GM23338 (cell line): ENCODE measurements around the gene AFAP1L2. TPM values are rescaled to one million over a fixed set of nuclear protein-coding genes. Genes with fewer than 3 reads are reported as not detected.

Source experiments
- CREB1 ChIP-seq: fragments of 250-450 bp; sonication (Bioruptor Pico); IDR thresholded peaks from 2 replicates; pipeline ENCODE4 v1.5.0; 2020; ENCODE audit warnings: low read depth, mild to moderate bottlenecking, moderate library complexity
- EZH2 ChIP-seq: fragments of 200-600 bp; sonication (generic); IDR thresholded peaks from one replicate; pipeline ENCODE4 v1.8.0; 2017; ENCODE audit warnings: antibody characterized with exemption, mild to moderate bottlenecking, low read depth; ENCODE audit not compliant: unreplicated experiment
- EZH2phosphoT487 ChIP-seq: fragments of 200-600 bp; sonication (generic); IDR thresholded peaks from one replicate; pipeline ENCODE4 v1.8.1; 2018; ENCODE audit warnings: antibody characterized with exemption; ENCODE audit not compliant: unreplicated experiment
- JUNB ChIP-seq: IDR thresholded peaks from one replicate; pipeline ENCODE4 v1.6.1; 2016; ENCODE audit warnings: antibody characterized with exemption; ENCODE audit not compliant: unreplicated experiment
- NANOG ChIP-seq: IDR thresholded peaks from 2 replicates; pipeline ENCODE4 v1.6.1; 2016; ENCODE audit warnings: antibody characterized with exemption, borderline replicate concordance
- POLR2AphosphoS5 ChIP-seq: IDR thresholded peaks from 2 replicates; pipeline ENCODE4 v1.6.1; 2016; ENCODE audit warnings: antibody characterized with exemption, low read depth
- STAT1 ChIP-seq: IDR thresholded peaks from one replicate; pipeline ENCODE4 v1.6.1; 2016; ENCODE audit warnings: antibody characterized with exemption; ENCODE audit not compliant: unreplicated experiment
- ZNF114 ChIP-seq: fragments of 250-450 bp; sonication (Bioruptor Pico); IDR thresholded peaks from 2 replicates; pipeline ENCODE4 v1.5.0; 2020; ENCODE audit warnings: mild to moderate bottlenecking, moderate library complexity
- ZNF331 ChIP-seq: fragments of 250-450 bp; sonication (Bioruptor Pico); IDR thresholded peaks from 2 replicates; pipeline ENCODE4 v1.5.0; 2020; ENCODE audit warnings: low read depth, mild to moderate bottlenecking, moderate library complexity
- polyA plus RNA-seq: library from polyadenylated mRNA; unstranded; fragments of >200 nt; fragmentation: Nextera tagmentation; extraction: Ambion mirVana; gene quantifications from 2 replicates; pipeline ENCODE4 v1.2.1, GENCODE V29; 2016
- total RNA-seq: library from RNA; depleted of rRNA; stranded (reverse); fragments of >200 nt; shearing (Covaris generic); gene quantifications from 2 replicates; pipeline ENCODE4 v1.2.3, GENCODE V29; 2014
- TF ChIP-seq, protein P1 (sequence below): fragments of 250-450 bp; sonication (Bioruptor Pico); IDR thresholded peaks from 2 replicates; pipeline ENCODE4 v1.5.0; 2020; ENCODE audit warnings: mild to moderate bottlenecking, moderate library complexity
- TF ChIP-seq, protein P2 (sequence below): IDR thresholded peaks from one replicate; pipeline ENCODE4 v1.6.1; 2018; ENCODE audit warnings: antibody characterized with exemption; ENCODE audit not compliant: unreplicated experiment
- TF ChIP-seq, protein P3 (sequence below): IDR thresholded peaks from 2 replicates; pipeline ENCODE4 v1.6.1; 2016; ENCODE audit warnings: antibody characterized with exemption

The AFAP1L2 gene
- total and polyA plus RNA-seq, 2 experiments from 2014 or later, result 2.3 to 6.5 TPM

DNA sequence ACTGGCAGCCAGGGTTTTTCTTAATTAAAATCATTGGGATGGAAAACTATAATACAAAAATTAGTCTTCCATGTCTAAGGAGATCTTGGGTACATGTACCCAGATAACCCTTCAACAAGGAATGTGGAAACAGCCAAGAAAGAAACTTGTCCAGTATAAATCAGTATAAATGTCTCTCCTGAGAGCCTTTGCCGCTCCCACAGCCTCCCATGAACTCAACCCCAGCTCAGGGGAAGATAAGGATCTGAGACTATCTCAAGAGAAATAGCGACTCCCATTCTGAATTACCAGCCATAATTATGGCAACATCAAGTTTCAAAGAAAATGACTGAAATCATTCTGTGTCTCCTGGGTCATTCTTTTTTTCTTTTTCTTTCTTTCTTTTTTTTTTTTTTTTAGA is 32.6 kb upstream of the AFAP1L2 start (continued):
- TF ChIP-seq, protein P1, sequence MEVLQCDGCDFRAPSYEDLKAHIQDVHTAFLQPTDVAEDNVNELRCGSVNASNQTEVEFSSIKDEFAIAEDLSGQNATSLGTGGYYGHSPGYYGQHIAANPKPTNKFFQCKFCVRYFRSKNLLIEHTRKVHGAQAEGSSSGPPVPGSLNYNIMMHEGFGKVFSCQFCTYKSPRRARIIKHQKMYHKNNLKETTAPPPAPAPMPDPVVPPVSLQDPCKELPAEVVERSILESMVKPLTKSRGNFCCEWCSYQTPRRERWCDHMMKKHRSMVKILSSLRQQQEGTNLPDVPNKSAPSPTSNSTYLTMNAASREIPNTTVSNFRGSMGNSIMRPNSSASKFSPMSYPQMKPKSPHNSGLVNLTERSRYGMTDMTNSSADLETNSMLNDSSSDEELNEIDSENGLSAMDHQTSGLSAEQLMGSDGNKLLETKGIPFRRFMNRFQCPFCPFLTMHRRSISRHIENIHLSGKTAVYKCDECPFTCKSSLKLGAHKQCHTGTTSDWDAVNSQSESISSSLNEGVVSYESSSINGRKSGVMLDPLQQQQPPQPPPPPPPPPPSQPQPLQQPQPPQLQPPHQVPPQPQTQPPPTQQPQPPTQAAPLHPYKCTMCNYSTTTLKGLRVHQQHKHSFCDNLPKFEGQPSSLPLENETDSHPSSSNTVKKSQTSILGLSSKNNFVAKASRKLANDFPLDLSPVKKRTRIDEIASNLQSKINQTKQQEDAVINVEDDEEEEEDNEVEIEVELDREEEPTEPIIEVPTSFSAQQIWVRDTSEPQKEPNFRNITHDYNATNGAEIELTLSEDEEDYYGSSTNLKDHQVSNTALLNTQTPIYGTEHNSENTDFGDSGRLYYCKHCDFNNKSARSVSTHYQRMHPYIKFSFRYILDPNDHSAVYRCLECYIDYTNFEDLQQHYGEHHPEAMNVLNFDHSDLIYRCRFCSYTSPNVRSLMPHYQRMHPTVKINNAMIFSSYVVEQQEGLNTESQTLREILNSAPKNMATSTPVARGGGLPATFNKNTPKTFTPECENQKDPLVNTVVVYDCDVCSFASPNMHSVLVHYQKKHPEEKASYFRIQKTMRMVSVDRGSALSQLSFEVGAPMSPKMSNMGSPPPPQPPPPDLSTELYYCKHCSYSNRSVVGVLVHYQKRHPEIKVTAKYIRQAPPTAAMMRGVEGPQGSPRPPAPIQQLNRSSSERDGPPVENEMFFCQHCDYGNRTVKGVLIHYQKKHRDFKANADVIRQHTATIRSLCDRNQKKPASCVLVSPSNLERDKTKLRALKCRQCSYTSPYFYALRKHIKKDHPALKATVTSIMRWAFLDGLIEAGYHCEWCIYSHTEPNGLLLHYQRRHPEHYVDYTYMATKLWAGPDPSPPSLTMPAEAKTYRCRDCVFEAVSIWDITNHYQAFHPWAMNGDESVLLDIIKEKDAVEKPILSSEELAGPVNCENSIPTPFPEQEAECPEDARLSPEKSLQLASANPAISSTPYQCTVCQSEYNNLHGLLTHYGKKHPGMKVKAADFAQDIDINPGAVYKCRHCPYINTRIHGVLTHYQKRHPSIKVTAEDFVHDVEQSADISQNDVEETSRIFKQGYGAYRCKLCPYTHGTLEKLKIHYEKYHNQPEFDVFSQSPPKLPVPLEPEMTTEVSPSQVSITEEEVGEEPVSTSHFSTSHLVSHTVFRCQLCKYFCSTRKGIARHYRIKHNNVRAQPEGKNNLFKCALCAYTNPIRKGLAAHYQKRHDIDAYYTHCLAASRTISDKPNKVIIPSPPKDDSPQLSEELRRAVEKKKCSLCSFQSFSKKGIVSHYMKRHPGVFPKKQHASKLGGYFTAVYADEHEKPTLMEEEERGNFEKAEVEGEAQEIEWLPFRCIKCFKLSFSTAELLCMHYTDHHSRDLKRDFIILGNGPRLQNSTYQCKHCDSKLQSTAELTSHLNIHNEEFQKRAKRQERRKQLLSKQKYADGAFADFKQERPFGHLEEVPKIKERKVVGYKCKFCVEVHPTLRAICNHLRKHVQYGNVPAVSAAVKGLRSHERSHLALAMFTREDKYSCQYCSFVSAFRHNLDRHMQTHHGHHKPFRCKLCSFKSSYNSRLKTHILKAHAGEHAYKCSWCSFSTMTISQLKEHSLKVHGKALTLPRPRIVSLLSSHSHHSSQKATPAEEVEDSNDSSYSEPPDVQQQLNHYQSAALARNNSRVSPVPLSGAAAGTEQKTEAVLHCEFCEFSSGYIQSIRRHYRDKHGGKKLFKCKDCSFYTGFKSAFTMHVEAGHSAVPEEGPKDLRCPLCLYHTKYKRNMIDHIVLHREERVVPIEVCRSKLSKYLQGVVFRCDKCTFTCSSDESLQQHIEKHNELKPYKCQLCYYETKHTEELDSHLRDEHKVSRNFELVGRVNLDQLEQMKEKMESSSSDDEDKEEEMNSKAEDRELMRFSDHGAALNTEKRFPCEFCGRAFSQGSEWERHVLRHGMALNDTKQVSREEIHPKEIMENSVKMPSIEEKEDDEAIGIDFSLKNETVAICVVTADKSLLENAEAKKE (CRISPR knock-in tag), result no peak
- TF ChIP-seq STAT1 (no peak), POLR2AphosphoS5 (no peak), NANOG (no peak), ZNF331 (CRISPR knock-in tag) (no peak), ZNF114 (CRISPR knock-in tag) (no peak), CREB1 (CRISPR knock-in tag) (no peak), JUNB (no peak), EZH2 (no peak), EZH2phosphoT487 (no peak)
- TF ChIP-seq, protein P2, sequence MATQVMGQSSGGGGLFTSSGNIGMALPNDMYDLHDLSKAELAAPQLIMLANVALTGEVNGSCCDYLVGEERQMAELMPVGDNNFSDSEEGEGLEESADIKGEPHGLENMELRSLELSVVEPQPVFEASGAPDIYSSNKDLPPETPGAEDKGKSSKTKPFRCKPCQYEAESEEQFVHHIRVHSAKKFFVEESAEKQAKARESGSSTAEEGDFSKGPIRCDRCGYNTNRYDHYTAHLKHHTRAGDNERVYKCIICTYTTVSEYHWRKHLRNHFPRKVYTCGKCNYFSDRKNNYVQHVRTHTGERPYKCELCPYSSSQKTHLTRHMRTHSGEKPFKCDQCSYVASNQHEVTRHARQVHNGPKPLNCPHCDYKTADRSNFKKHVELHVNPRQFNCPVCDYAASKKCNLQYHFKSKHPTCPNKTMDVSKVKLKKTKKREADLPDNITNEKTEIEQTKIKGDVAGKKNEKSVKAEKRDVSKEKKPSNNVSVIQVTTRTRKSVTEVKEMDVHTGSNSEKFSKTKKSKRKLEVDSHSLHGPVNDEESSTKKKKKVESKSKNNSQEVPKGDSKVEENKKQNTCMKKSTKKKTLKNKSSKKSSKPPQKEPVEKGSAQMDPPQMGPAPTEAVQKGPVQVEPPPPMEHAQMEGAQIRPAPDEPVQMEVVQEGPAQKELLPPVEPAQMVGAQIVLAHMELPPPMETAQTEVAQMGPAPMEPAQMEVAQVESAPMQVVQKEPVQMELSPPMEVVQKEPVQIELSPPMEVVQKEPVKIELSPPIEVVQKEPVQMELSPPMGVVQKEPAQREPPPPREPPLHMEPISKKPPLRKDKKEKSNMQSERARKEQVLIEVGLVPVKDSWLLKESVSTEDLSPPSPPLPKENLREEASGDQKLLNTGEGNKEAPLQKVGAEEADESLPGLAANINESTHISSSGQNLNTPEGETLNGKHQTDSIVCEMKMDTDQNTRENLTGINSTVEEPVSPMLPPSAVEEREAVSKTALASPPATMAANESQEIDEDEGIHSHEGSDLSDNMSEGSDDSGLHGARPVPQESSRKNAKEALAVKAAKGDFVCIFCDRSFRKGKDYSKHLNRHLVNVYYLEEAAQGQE, result no peak
- TF ChIP-seq, protein P3, sequence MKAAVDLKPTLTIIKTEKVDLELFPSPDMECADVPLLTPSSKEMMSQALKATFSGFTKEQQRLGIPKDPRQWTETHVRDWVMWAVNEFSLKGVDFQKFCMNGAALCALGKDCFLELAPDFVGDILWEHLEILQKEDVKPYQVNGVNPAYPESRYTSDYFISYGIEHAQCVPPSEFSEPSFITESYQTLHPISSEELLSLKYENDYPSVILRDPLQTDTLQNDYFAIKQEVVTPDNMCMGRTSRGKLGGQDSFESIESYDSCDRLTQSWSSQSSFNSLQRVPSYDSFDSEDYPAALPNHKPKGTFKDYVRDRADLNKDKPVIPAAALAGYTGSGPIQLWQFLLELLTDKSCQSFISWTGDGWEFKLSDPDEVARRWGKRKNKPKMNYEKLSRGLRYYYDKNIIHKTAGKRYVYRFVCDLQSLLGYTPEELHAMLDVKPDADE, result no peak
